CD4-positive, alpha-beta T cell (primary cell): Measurements from ENCODE around the gene TIMM10. TPM values are rescaled to one million over a fixed set of nuclear protein-coding genes. Genes with fewer than 3 reads are reported as not detected.

Experiments used
- ATAC-seq: fragments of 200-7000 bp; cut with Tn5 transposase; one replicate; pipeline ENCODE4 v1.10.0; 2022; ENCODE audit warnings: mild to moderate bottlenecking; ENCODE audit not compliant: poor library complexity
- CTCF ChIA-PET: fragments of 350-600 bp; sonication (Branson Sonifier 250); formaldehyde crosslinking; loops from one replicate; lab custom pipeline; 2021; ENCODE audit warnings: antibody characterized with exemption, inconsistent platforms; lab: Charles Lee
- POLR2A ChIA-PET: fragments of 350-600 bp; sonication (Branson Sonifier 250); formaldehyde crosslinking; loops from one replicate; lab custom pipeline; 2021; ENCODE audit warnings: antibody characterized with exemption, inconsistent platforms; lab: Charles Lee
- DNase-seq, 14 experiments: peaks; one replicate each; pipeline ENCODE4 v3.0.0-alpha.2; 2013 to 2020; ENCODE audit warnings: mixed read lengths in 2 of 14
- H3K27ac ChIP-seq, 2 donors: one replicate each; pipeline versions ENCODE4 v1.5.1 to v1.7.0; 2013; ENCODE audit warnings: low read length in 2 of 2, low read depth in 1 of 2, mild to moderate bottlenecking in 1 of 2
- H3K27me3 ChIP-seq, 2 experiments: 1 replicate in 1 of 2; 2 replicates in 1 of 2; pipeline versions ENCODE4 v1.6.1 to v1.7.0; 2013; ENCODE audit warnings: low read length in 2 of 2, control low read depth in 1 of 2, mild to moderate bottlenecking in 1 of 2, moderate library complexity in 1 of 2; ENCODE audit not compliant: insufficient read depth in 2 of 2, control insufficient read depth in 1 of 2
- H3K36me3 ChIP-seq: one replicate; pipeline ENCODE4 v1.6.1; 2013; ENCODE audit warnings: low read length, control low read depth; ENCODE audit not compliant: insufficient read depth
- H3K4me1 ChIP-seq: one replicate; pipeline ENCODE4 v1.6.1; 2013; ENCODE audit warnings: low read length, control low read depth; ENCODE audit not compliant: insufficient read depth
- H3K4me3 ChIP-seq: one replicate; pipeline ENCODE4 v1.5.1; 2013; ENCODE audit warnings: mild to moderate bottlenecking, low read length, moderate library complexity
- H3K9me3 ChIP-seq, 2 experiments: 1 replicate in 1 of 2; 2 replicates in 1 of 2; pipeline versions ENCODE4 v1.6.1 to v1.7.0; 2013; ENCODE audit warnings: low read length in 2 of 2, mild to moderate bottlenecking in 2 of 2, control low read depth in 1 of 2, moderate library complexity in 1 of 2; ENCODE audit not compliant: control insufficient read depth in 1 of 2, insufficient read depth in 1 of 2
- H3K27ac Mint-ChIP-seq: one replicate; pipeline ENCODE4 v1.8.0; 2020; ENCODE audit warnings: mixed read lengths
- H3K27me3 Mint-ChIP-seq: one replicate; pipeline ENCODE4 v1.8.0; 2021; ENCODE audit warnings: mixed read lengths
- H3K36me3 Mint-ChIP-seq: one replicate; pipeline ENCODE4 v1.8.0; 2021; ENCODE audit warnings: low read depth, mixed read lengths
- H3K4me1 Mint-ChIP-seq: one replicate; pipeline ENCODE4 v1.8.0; 2021; ENCODE audit warnings: low read depth, mixed read lengths
- H3K4me3 Mint-ChIP-seq: one replicate; pipeline ENCODE4 v1.8.0; 2020; ENCODE audit warnings: mild to moderate bottlenecking, mixed read lengths
- H3K9me3 Mint-ChIP-seq: one replicate; pipeline ENCODE4 v1.8.0; 2020; ENCODE audit warnings: mixed read lengths
- CTCF ChIP-seq: fragments of 200-600 bp; IDR thresholded peaks from one replicate; pipeline ENCODE4 v1.8.0; 2022; ENCODE audit warnings: antibody characterized with exemption, mild to moderate bottlenecking
- intact Hi-C, 2 experiments: fragments of 100-400 bp; cut with DNase I in 1 of 2; cut with micrococcal nuclease in 1 of 2; formaldehyde crosslinking; loops; one replicate each; pipeline versions ENCODE4 v1.15.1 to v1.9.0; 2023 to 2025; cut with DNase I, micrococcal nuclease
- total RNA-seq, 174 experiments: library from RNA in 2 of 174; stranded (reverse) in 2 of 174; gene quantifications; one replicate each; pipeline ENCODE4 v1.2.3 and lab custom pipeline; 2021 to 2026

TIMM10 gene
- total RNA-seq, 2 experiments from 2014 or later, result 28.0 TPM

- no peaks in the 10 kb centered on the region for H3K9me3 ChIP-seq
- H3K27ac ChIP-seq, result no peak overlapping the region
- Mint-ChIP-seq H3K27me3 (no peaks in the 10 kb centered on the region), H3K27ac (no peak overlapping the region), H3K36me3 (peaks cover under 1% of the 10 kb centered on the region), H3K9me3 (no peaks in the 10 kb centered on the region), H3K4me1 (peaks cover 11% of the 10 kb centered on the region), H3K4me3 (no peak overlapping the region)
- ChIA-PET CTCF (interaction anchor here (9.3 kb wide), 1 partner anchor 30 kb away, joined by 130 read pairs; no protein-coding TSS in a partner anchor), POLR2A (interaction anchor here (1.6 to 4.8 kb wide), 2 partner anchors 8 to 31 kb away, joined by 7 to 28 read pairs; partner anchors contain the start of gene SLC43A1)
- H3K27me3 ChIP-seq, result no peaks in the 10 kb centered on the region
- ATAC-seq (no peak), DNase-seq (no peak)
- no peak for TF ChIP-seq CTCF
- H3K4me1 ChIP-seq, result peaks cover 5% of the 10 kb centered on the region
- H3K36me3 ChIP-seq, result peaks cover 5% of the 10 kb centered on the region
- intact Hi-C loops, result no loop called here
- H3K4me3 ChIP-seq, result no peak overlapping the region
These were observed 7.1 kb downstream of the TIMM10 start for GRCh38 chr11:57523419-57523818.

DNA sequence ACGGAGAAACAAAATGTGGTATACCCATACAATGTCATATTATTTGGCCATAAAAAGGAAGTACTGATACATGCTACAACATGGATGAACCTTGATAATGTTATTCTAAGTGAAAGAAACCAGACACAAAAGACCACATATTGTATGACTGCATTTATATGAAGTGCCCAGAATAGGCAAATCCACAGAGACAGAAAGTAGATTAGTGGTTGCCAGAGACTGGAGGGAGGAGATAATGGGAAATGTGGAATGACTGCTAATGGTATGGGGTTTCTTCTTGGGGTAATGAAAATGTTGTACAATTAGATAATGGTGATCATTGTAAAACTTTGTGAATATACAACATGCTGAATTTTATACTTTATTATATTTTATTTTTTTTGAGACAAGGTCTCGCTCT lies 9.4 kb downstream of the TIMM10 start:
- ATAC-seq (no peak), DNase-seq (no peak)
- Histone ChIP-seq H3K9me3 (no peaks in the 10 kb centered on the region), H3K4me1 (peaks cover 1% of the 10 kb centered on the region), H3K4me3 (no peak overlapping the region), H3K36me3 (no peaks in the 10 kb centered on the region), H3K27ac (no peak overlapping the region), H3K27me3 (no peaks in the 10 kb centered on the region)
- Mint-ChIP-seq H3K27ac (no peak overlapping the region), H3K36me3 (no peaks in the 10 kb centered on the region), H3K4me1 (no peaks in the 10 kb centered on the region), H3K9me3 (no peaks in the 10 kb centered on the region), H3K4me3 (no peak overlapping the region), H3K27me3 (no peaks in the 10 kb centered on the region)
- ChIA-PET POLR2A (no interaction called here), CTCF (no interaction called here)
- TF ChIP-seq CTCF, result no peak
- intact Hi-C loops, result no loop called here

DNA sequence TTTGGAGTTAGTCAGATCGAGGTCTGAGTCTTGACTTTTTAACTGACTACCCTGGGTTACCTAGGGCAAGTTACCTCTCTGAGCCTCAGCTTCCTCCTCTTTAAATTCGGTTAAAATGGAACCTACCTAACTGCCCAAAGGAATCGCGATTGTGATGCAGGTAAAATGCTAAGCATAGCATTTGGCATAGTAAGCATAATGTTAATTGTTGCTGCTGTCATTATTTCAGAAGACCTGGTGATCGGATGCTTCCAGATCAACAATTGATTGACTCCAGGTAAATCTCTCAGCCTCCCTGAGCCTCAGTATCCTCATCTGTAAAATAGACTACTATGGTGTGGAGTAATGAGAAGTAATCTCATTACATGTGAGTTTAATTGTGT lies 14.5 kb downstream of the TIMM10 start:
- Histone ChIP-seq H3K27me3 (no peaks in the 10 kb centered on the region), H3K9me3 (peaks cover 0 to 5% of the 10 kb centered on the region in 2 experiments), H3K27ac (no peak overlapping the region), H3K4me1 (peaks cover 32% of the 10 kb centered on the region), H3K4me3 (peak overlapping the region; percentile 95), H3K36me3 (no peaks in the 10 kb centered on the region)
- ATAC-seq (no peak), DNase-seq (no peak)
- POLR2A ChIA-PET, result interaction anchor here (0.6 to 1.8 kb wide), 5 partner anchors 8 to 225 kb away, joined by 3 to 7 read pairs (median 3); partner anchors contain the start of gene SELENOH
- peaks cover 6% of the 10 kb centered on the region for H3K36me3 Mint-ChIP-seq
- H3K4me1 Mint-ChIP-seq, result peaks cover 30% of the 10 kb centered on the region
- no peaks in the 10 kb centered on the region for H3K9me3 Mint-ChIP-seq
- CTCF ChIA-PET, result interaction anchor here (1.1 to 4.9 kb wide), 5 partner anchors 10 to 58 kb away, joined by 3 to 19 read pairs (median 4); partner anchors contain the start of gene UBE2L6
- H3K4me3 Mint-ChIP-seq, result peak overlapping the region; percentile 98
- peak overlapping the region; percentile 28 for H3K27ac Mint-ChIP-seq
- intact Hi-C loops, result no loop called here
- no peak for TF ChIP-seq CTCF
- no peaks in the 10 kb centered on the region for H3K27me3 Mint-ChIP-seq
